ENCODE results near the gene HLA-DPB1.

Gene HLA-DPB1

DNA sequence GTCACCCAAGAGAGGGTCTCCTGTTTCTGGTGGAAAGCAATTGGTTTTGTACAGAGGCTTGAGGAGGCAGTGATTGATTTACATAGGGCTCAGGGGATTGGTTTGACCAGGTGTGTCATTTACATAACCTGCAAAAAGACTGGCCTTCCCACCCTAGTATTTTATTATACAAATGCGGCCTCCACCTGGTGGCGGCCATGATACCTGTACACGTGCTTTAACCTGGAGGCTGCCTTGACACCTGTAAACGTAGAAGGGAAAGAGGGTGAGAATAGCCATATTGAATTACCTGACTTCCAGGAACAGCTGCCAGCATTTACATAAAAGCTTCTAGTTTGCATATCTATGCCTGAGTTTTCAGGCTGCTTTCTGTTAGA lies 48.7 kb downstream of the HLA-DPB1 start:
- H3K36me3 ChIP-seq (replicated peaks; ENCODE audit: low read depth, low read length): no peaks in the 10 kb centered on the region
- no peak overlapping the region for H3K9ac ChIP-seq (ENCODE audit: low read length)
- H3K79me2 ChIP-seq (ENCODE audit: low read length): no peaks in the 10 kb centered on the region

DNA sequence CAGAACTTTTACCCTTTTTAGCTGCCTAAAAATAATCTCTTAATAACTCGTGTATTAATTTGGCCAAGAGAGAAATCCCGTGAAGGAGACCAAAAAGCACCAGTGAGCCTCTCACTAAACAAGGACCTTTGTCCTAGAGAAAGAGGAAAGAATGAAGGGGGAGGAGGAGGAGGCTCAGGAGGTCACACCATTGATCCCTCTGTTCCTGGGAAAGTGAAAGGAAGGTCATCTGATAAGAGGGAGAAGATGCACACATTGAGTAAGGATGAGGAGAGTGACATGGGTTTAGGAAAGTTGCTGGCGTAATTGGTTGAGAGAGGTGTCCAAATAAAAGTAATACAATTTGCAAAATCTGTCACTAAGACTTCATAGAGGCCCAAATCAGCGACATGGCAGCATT lies 49.2 kb downstream of the HLA-DPB1 start:
- H3K9me3 ChIP-seq (ENCODE audit: insufficient read depth, low read length): no peaks in the 10 kb centered on the region
- no peaks in the 10 kb centered on the region for H4K20me1 ChIP-seq (ENCODE audit: insufficient read depth, low read length)
- no peak overlapping the region for H3K27ac ChIP-seq (ENCODE audit: low read length)
- H3K4me2 ChIP-seq (ENCODE audit: low read length): no peak overlapping the region
- H3K79me2 ChIP-seq (ENCODE audit: low read length): no peaks in the 10 kb centered on the region
- H3K4me3 ChIP-seq (ENCODE audit: low read length): no peak overlapping the region
- no peaks in the 10 kb centered on the region for H3K36me3 ChIP-seq (replicated peaks; ENCODE audit: low read depth, low read length)
- H3K9ac ChIP-seq (ENCODE audit: low read length): no peak overlapping the region
- no peak overlapping the region for H2AFZ ChIP-seq (ENCODE audit: low read depth, low read length)
- no peak for TF ChIP-seq EZH2phosphoT487 (IDR thresholded peaks at IDR 0.05; ENCODE audit: low read depth)
- no peaks in the 10 kb centered on the region for H3K4me1 ChIP-seq (ENCODE audit: low read length)
- no peaks in the 10 kb centered on the region; the same call in 1 of the 2 replicates for H3K27me3 ChIP-seq (ENCODE audit: low read depth, low read length)

More for the DNA sequence above, 48.7 kb downstream of the HLA-DPB1 start:
- Histone ChIP-seq H3K4me2 (ENCODE audit: low read length) (no peak overlapping the region), H3K4me3 (ENCODE audit: low read length) (no peak overlapping the region), H3K4me1 (ENCODE audit: low read length) (no peaks in the 10 kb centered on the region), H3K27me3 (ENCODE audit: low read depth, low read length) (no peaks in the 10 kb centered on the region; the same call in 1 of the 2 replicates), H3K9me3 (ENCODE audit: insufficient read depth, low read length) (no peaks in the 10 kb centered on the region), H4K20me1 (ENCODE audit: insufficient read depth, low read length) (no peaks in the 10 kb centered on the region), H3K27ac (ENCODE audit: low read length) (no peak overlapping the region), H2AFZ (ENCODE audit: low read depth, low read length) (no peak overlapping the region)
- TF ChIP-seq EZH2phosphoT487 (IDR thresholded peaks at IDR 0.05; ENCODE audit: low read depth): no peak
- TF ChIP-seq, protein P1, sequence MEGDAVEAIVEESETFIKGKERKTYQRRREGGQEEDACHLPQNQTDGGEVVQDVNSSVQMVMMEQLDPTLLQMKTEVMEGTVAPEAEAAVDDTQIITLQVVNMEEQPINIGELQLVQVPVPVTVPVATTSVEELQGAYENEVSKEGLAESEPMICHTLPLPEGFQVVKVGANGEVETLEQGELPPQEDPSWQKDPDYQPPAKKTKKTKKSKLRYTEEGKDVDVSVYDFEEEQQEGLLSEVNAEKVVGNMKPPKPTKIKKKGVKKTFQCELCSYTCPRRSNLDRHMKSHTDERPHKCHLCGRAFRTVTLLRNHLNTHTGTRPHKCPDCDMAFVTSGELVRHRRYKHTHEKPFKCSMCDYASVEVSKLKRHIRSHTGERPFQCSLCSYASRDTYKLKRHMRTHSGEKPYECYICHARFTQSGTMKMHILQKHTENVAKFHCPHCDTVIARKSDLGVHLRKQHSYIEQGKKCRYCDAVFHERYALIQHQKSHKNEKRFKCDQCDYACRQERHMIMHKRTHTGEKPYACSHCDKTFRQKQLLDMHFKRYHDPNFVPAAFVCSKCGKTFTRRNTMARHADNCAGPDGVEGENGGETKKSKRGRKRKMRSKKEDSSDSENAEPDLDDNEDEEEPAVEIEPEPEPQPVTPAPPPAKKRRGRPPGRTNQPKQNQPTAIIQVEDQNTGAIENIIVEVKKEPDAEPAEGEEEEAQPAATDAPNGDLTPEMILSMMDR (IDR thresholded peaks at IDR 0.05; ENCODE audit: low read depth, low read length): no peak

DNA sequence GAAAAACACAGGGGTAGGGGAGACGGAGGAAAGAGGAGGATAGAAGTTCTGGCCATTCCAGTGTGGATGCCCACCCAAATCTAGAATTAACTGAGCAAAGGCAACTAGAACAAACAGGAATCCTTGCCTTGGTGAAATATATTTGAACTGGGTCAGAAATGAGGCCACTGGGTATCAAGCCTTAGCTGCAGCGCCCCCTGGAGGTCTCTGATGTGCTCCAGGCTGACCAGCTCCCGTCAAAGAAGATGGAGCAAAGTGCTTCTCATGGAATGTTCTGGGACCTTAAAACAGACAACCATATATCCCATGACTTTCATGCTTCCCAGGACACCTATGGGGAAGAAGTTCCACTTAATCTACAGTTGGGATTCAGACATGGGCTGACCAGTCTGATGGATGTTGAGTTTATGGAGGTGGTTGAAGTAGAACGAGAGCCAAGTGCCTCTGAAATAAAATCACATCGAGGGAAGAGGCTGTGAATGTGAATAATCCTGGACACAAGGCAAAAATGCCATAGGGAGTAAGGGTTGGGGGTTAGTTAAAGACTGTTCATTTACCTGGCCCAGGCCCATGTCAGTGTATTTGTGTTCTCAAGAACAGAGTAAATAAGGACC lies 50.4 kb downstream of the HLA-DPB1 start:
- no peak overlapping the region for H3K9ac ChIP-seq (ENCODE audit: low read length)
- H3K4me1 ChIP-seq (ENCODE audit: low read length): no peaks in the 10 kb centered on the region
- no peak overlapping the region for H3K4me2 ChIP-seq (ENCODE audit: low read length)
- no peaks in the 10 kb centered on the region for H3K79me2 ChIP-seq (ENCODE audit: low read length)
- H3K4me3 ChIP-seq (ENCODE audit: low read length): no peak overlapping the region
- H3K27me3 ChIP-seq (ENCODE audit: low read depth, low read length): no peaks in the 10 kb centered on the region; the same call in 1 of the 2 replicates
- TF ChIP-seq, protein P1 (IDR thresholded peaks at IDR 0.05; ENCODE audit: low read depth, low read length): peak; percentile 77
- TF ChIP-seq EZH2phosphoT487 (IDR thresholded peaks at IDR 0.05; ENCODE audit: low read depth): no peak
- H3K36me3 ChIP-seq (replicated peaks; ENCODE audit: low read depth, low read length): no peaks in the 10 kb centered on the region
- no peaks in the 10 kb centered on the region for H4K20me1 ChIP-seq (ENCODE audit: insufficient read depth, low read length)
- no peak overlapping the region for H2AFZ ChIP-seq (ENCODE audit: low read depth, low read length)
- no peaks in the 10 kb centered on the region for H3K9me3 ChIP-seq (ENCODE audit: insufficient read depth, low read length)
- no peak overlapping the region for H3K27ac ChIP-seq (ENCODE audit: low read length)

DNA sequence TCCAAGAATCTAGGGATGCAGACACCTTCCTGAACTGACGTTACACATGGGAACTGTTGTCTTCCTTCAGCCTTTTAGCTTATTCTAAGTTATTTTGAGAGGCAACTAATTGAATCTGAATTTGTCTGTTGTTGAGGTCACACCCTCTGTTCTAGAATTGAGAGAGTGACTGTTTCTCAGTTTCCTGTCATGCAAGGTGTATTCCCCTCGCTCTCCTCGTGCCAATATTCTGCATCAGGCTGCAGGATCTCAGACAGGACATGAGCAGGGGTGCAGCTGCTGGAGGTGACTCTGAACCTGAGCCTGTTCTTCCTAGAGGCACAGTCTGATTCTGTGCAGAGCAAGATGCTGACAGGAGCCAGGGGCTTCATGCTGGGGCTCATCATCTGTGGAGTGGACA lies 52.5 kb downstream of the HLA-DPB1 start:
- H4K20me1 ChIP-seq (ENCODE audit: insufficient read depth, low read length): no peaks in the 10 kb centered on the region
- no peak overlapping the region for H3K9ac ChIP-seq (ENCODE audit: low read length)
- no peaks in the 10 kb centered on the region for H3K4me1 ChIP-seq (ENCODE audit: low read length)
- H3K79me2 ChIP-seq (ENCODE audit: low read length): no peaks in the 10 kb centered on the region
- no peak overlapping the region for H3K4me2 ChIP-seq (ENCODE audit: low read length)
- H3K27me3 ChIP-seq (ENCODE audit: low read depth, low read length): no peaks in the 10 kb centered on the region; the same call in 1 of the 2 replicates
- no peak overlapping the region for H3K4me3 ChIP-seq (ENCODE audit: low read length)
- TF ChIP-seq, protein P1 (IDR thresholded peaks at IDR 0.05; ENCODE audit: low read depth, low read length): no peak
- TF ChIP-seq EZH2phosphoT487 (IDR thresholded peaks at IDR 0.05; ENCODE audit: low read depth): no peak
- H3K36me3 ChIP-seq (replicated peaks; ENCODE audit: low read depth, low read length): no peaks in the 10 kb centered on the region
- H3K27ac ChIP-seq (ENCODE audit: low read length): no peak overlapping the region
- no peaks in the 10 kb centered on the region for H3K9me3 ChIP-seq (ENCODE audit: insufficient read depth, low read length)
- no peak overlapping the region for H2AFZ ChIP-seq (ENCODE audit: low read depth, low read length)

Measured in OCI-LY3 (cell line).